HCT116 (cell line): ENCODE data around the gene SLC8A2. TPM values are rescaled to one million over a fixed set of nuclear protein-coding genes. Genes with fewer than 3 reads are reported as not detected.

Experiments used
- ATAC-seq: fragments of 200-7000 bp; cut with Tn5 transposase; 2 replicates; pipeline ENCODE4 v1.9.1; 2020; ENCODE audit warnings: mild to moderate bottlenecking, moderate library complexity
- BruUV-seq: library from RNA; stranded (reverse); fragments of 400-500 nt; replicated peaks from 2 replicates; lab custom pipeline; 2021; lab: Mats Ljungman, UMichigan
- CTCF ChIA-PET: fragments of 300-600 bp; sonication (Branson Sonifier 250); formaldehyde crosslinking; loops from one replicate; lab custom pipeline; 2021; ENCODE audit warnings: antibody characterized with exemption; lab: Charles Lee
- POLR2A ChIA-PET: fragments of 300-600, 350-600 bp; sonication (Branson Sonifier 250); formaldehyde crosslinking; loops from one replicate; lab custom pipeline; 2021; ENCODE audit warnings: antibody characterized with exemption; lab: Charles Lee
- RAD21 ChIA-PET, 2 experiments: fragments of 300-600 bp; sonication (Branson Sonifier 250); formaldehyde crosslinking; loops; one replicate each; lab custom pipeline; 2023; ENCODE audit warnings: low total read pairs in 2 of 2; ENCODE audit not compliant: uncharacterized antibody in 2 of 2, unreplicated experiment in 2 of 2, low non-redundant PET in 1 of 2; lab: Charles Lee
- DNase-seq: peaks from one replicate; pipeline ENCODE4 v3.0.0-alpha.2; 2010; ENCODE audit warnings: low read depth, low spot score
- H2AFZ ChIP-seq: fragments of 200-600 bp; shearing (Covaris generic), sonication (generic); 2 replicates; pipeline ENCODE4 v1.6.1; 2017; ENCODE audit warnings: low read depth, mixed run types, mixed read lengths, antibody characterized with exemption, low read length; ENCODE audit not compliant: poor library complexity, severe bottlenecking
- H3K27ac ChIP-seq: 2 replicates; pipeline ENCODE4 v1.5.1; 2012; ENCODE audit warnings: low read depth, low read length
- H3K27me3 ChIP-seq: fragments of 200-600 bp; sonication (generic); 2 replicates; pipeline ENCODE4 v1.6.1; 2016; ENCODE audit warnings: mixed run types, low read length, mixed read lengths; ENCODE audit not compliant: insufficient read depth
- H3K36me3 ChIP-seq, 2 experiments: fragments of 200-500 bp in 1 of 2; fragments of 200-600 bp in 1 of 2; sonication (Bioruptor generic) in 1 of 2; sonication (generic) in 1 of 2; 2 replicates each; pipeline versions ENCODE4 v1.5.1 to v1.6.1; 2014 to 2016; ENCODE audit warnings: low read length in 2 of 2, inconsistent platforms in 1 of 2, mixed read lengths in 1 of 2, mixed run types in 1 of 2; ENCODE audit not compliant: insufficient read depth in 2 of 2, control insufficient read depth in 1 of 2
- H3K4me1 ChIP-seq, 2 experiments: fragments of 200-600 bp in 1 of 2; sonication (generic) in 1 of 2; 2 replicates each; pipeline versions ENCODE4 v1.5.1 to v1.6.1; 2012 to 2017; ENCODE audit warnings: low read length in 2 of 2, inconsistent platforms in 1 of 2, mild to moderate bottlenecking in 1 of 2, mixed read lengths in 1 of 2, mixed run types in 1 of 2, moderate library complexity in 1 of 2; ENCODE audit not compliant: insufficient read depth in 2 of 2, control insufficient read depth in 1 of 2
- H3K4me2 ChIP-seq: fragments of 200-600 bp; sonication (generic); 2 replicates; pipeline ENCODE4 v1.6.1; 2017; ENCODE audit warnings: mixed run types, low read length, mixed read lengths
- H3K4me3 ChIP-seq, 2 experiments: fragments of 200-600 bp in 1 of 2; sonication (generic) in 1 of 2; replicated peaks in 1 of 2; 2 replicates each; pipeline ENCODE4 v1.5.1; 2011 to 2016; ENCODE audit warnings: low read length in 2 of 2, control low read depth in 1 of 2, low read depth in 1 of 2, mild to moderate bottlenecking in 1 of 2, mixed read lengths in 1 of 2, mixed run types in 1 of 2
- H3K79me2 ChIP-seq: fragments of 200-600 bp; sonication (generic); 2 replicates; pipeline ENCODE4 v1.6.1; 2017; ENCODE audit warnings: mild to moderate bottlenecking, mixed run types, low read length, moderate library complexity, mixed read lengths; ENCODE audit not compliant: insufficient read depth
- H3K9ac ChIP-seq: fragments of 200-600 bp; sonication (generic); 2 replicates; pipeline ENCODE4 v1.6.1; 2016; ENCODE audit warnings: low read length, mixed read lengths
- H3K9me2 ChIP-seq: fragments of 200-600 bp; sonication (generic), shearing (Covaris generic); 2 replicates; pipeline ENCODE4 v1.6.1; 2017; ENCODE audit warnings: mixed run types, mild to moderate bottlenecking, moderate library complexity; ENCODE audit not compliant: insufficient read depth
- H3K9me3 ChIP-seq, 2 experiments: fragments of 200-500 bp in 1 of 2; fragments of 200-600 bp in 1 of 2; sonication (Bioruptor generic) in 1 of 2; sonication (generic) in 1 of 2; 2 replicates each; pipeline ENCODE4 v1.6.1; 2014 to 2017; ENCODE audit warnings: low read length in 2 of 2, mixed read lengths in 2 of 2, inconsistent platforms in 1 of 2, low read depth in 1 of 2, mild to moderate bottlenecking in 1 of 2, mixed run types in 1 of 2, moderate library complexity in 1 of 2; ENCODE audit not compliant: control insufficient read depth in 1 of 2, insufficient read depth in 1 of 2
- H4K20me1 ChIP-seq: fragments of 200-600 bp; sonication (generic), shearing (Covaris generic); 2 replicates; pipeline ENCODE4 v1.6.1; 2017; ENCODE audit warnings: mixed run types, mild to moderate bottlenecking, moderate library complexity; ENCODE audit not compliant: insufficient read depth
- CBX3 ChIP-seq: IDR thresholded peaks from 2 replicates; pipeline ENCODE4 v1.6.1; 2012; ENCODE audit warnings: low read depth
- EGR1 ChIP-seq: IDR thresholded peaks from 2 replicates; pipeline ENCODE4 v1.6.1; 2012; ENCODE audit warnings: low read depth
- ELF1 ChIP-seq: IDR thresholded peaks from 2 replicates; pipeline ENCODE4 v1.6.1; 2012; ENCODE audit warnings: low read depth, borderline replicate concordance
- EZH2 ChIP-seq: fragments of 200-600 bp; sonication (generic); IDR thresholded peaks from 2 replicates; pipeline ENCODE4 v1.6.1; 2017; ENCODE audit warnings: antibody characterized with exemption, mixed run types
- EZH2phosphoT487 ChIP-seq: fragments of 200-600 bp; IDR thresholded peaks from 2 replicates; pipeline ENCODE4 v1.6.1; 2018; ENCODE audit warnings: antibody characterized with exemption, borderline replicate concordance
- FOSL1 ChIP-seq: IDR thresholded peaks from 2 replicates; pipeline ENCODE4 v1.6.1; 2012; ENCODE audit warnings: low read depth
- JUND ChIP-seq: IDR thresholded peaks from 2 replicates; pipeline ENCODE4 v1.6.1; 2012
- POLR2A ChIP-seq: IDR thresholded peaks from 2 replicates; pipeline ENCODE4 v1.7.0; 2011; ENCODE audit warnings: borderline replicate concordance; ENCODE audit not compliant: insufficient read depth, insufficient read length; ENCODE audit errors: extremely low read depth
- POLR2AphosphoS5 ChIP-seq: IDR thresholded peaks from 2 replicates; pipeline ENCODE4 v1.6.1; 2011; ENCODE audit warnings: mild to moderate bottlenecking, low read depth, low read length, moderate library complexity
- RAD21 ChIP-seq: IDR thresholded peaks from 2 replicates; pipeline ENCODE4 v1.6.1; 2012; ENCODE audit warnings: low read depth, mild to moderate bottlenecking
- REST ChIP-seq: IDR thresholded peaks from 2 replicates; pipeline ENCODE4 v1.6.1; 2012; ENCODE audit warnings: low read depth
- SIN3A ChIP-seq: IDR thresholded peaks from 2 replicates; pipeline ENCODE4 v1.6.1; 2012; ENCODE audit warnings: low read depth
- SRF ChIP-seq: IDR thresholded peaks from 2 replicates; pipeline ENCODE4 v1.6.1; 2012; ENCODE audit warnings: low read depth
- YY1 ChIP-seq: IDR thresholded peaks from 2 replicates; pipeline ENCODE4 v1.6.1; 2011; ENCODE audit warnings: low read length, low read depth, moderate library complexity, mild to moderate bottlenecking; ENCODE audit not compliant: insufficient replicate concordance; ENCODE audit errors: extremely low read depth
- ZBTB33 ChIP-seq: IDR thresholded peaks from 2 replicates; pipeline ENCODE4 v1.6.1; 2011; ENCODE audit warnings: mild to moderate bottlenecking, low read length, moderate library complexity; ENCODE audit not compliant: insufficient replicate concordance; ENCODE audit errors: extremely low read depth
- ZFX ChIP-seq: fragments of 450-650 bp; IDR thresholded peaks from 2 replicates; pipeline ENCODE4 v1.6.1; 2017
- intact Hi-C: fragments of 100-400 bp; cut with micrococcal nuclease; formaldehyde crosslinking; loops from 2 replicates; pipeline ENCODE4 v1.10.0; 2022
- total RNA-seq: library from RNA; stranded (reverse); gene quantifications from one replicate; pipeline ENCODE4 v1.2.1, GENCODE V29; 2021; ENCODE audit not compliant: unreplicated experiment

The SLC8A2 gene
- total RNA-seq, 1 experiment from 2014 or later, result 0.98 TPM

GRCh38 chr19:47494729-47495128, 23.0 kb upstream of the SLC8A2 start:
- ATAC-seq (no peak), DNase-seq (no peak)
- Histone ChIP-seq H2AFZ (no peak overlapping the region), H3K9me3 (no peaks in the 10 kb centered on the region), H3K79me2 (no peaks in the 10 kb centered on the region), H3K27me3 (no peaks in the 10 kb centered on the region), H3K4me1 (no peaks in the 10 kb centered on the region), H3K36me3 (peaks cover 2 to 5% of the 10 kb centered on the region in 2 experiments; a peak in 1 of 4 replicates), H3K27ac (no peak overlapping the region), H4K20me1 (no peaks in the 10 kb centered on the region), H3K9me2 (no peaks in the 10 kb centered on the region), H3K9ac (no peak overlapping the region), H3K4me3 (no peak overlapping the region), H3K4me2 (no peak overlapping the region)
- RAD21 ChIA-PET, result no interaction called here
- intact Hi-C loops, result no loop called here
- no peak for TF ChIP-seq EZH2
- no peak for TF ChIP-seq POLR2A
- TF ChIP-seq POLR2AphosphoS5, result no peak
- TF ChIP-seq EZH2phosphoT487, result no peak
- TF ChIP-seq FOSL1, result no peak
- no peak for TF ChIP-seq SRF
- no peak for TF ChIP-seq ZFX
- CTCF ChIA-PET, result interaction anchor here (1.1 kb wide), 1 partner anchor 11 kb away, joined by 3 read pairs; the partner anchor contains the start of gene KPTN
- BruUV-seq, result no TSS peak
- POLR2A ChIA-PET, result interaction anchor here (2.6 kb wide), 1 partner anchor 10 kb away, joined by 10 read pairs; the partner anchor contains the start of gene KPTN

GRCh38 chr19:47494211-47494547, 22.5 kb upstream of the SLC8A2 start:
- no peak for ATAC-seq
- no peak for DNase-seq
- Histone ChIP-seq H3K9me2 (no peaks in the 10 kb centered on the region), H3K79me2 (no peaks in the 10 kb centered on the region), H2AFZ (no peak overlapping the region), H4K20me1 (no peaks in the 10 kb centered on the region), H3K4me3 (no peak overlapping the region), H3K4me2 (no peak overlapping the region), H3K9me3 (no peaks in the 10 kb centered on the region), H3K27ac (no peak overlapping the region), H3K9ac (no peak overlapping the region), H3K4me1 (0 out of 4 replicates have a peak, but pooled peaks cover 0 to 2% of the 10 kb centered on the region in 2 experiments), H3K27me3 (no peaks in the 10 kb centered on the region), H3K36me3 (peaks cover 2 to 5% of the 10 kb centered on the region in 2 experiments; a peak in 1 of 4 replicates)
- BruUV-seq, result no TSS peak
- RAD21 ChIA-PET, result no interaction called here
- intact Hi-C loops, result no loop called here
- CTCF ChIA-PET, result interaction anchor here (1.1 kb wide), 1 partner anchor 10 kb away, joined by 3 read pairs; the partner anchor contains the start of gene KPTN
- POLR2A ChIA-PET, result interaction anchor here (2.6 kb wide), 1 partner anchor 10 kb away, joined by 10 read pairs; the partner anchor contains the start of gene KPTN
- TF ChIP-seq ZBTB33 (no peak), POLR2AphosphoS5 (no peak), CBX3 (no peak), ELF1 (no peak), SRF (no peak), JUND (no peak), EZH2phosphoT487 (no peak), RAD21 (no peak), SIN3A (no peak), YY1 (no peak), ZFX (no peak), POLR2A (no peak), REST (no peak), EZH2 (no peak), EGR1 (no peak)
